ENCODE measurements around the gene SF3A2. TPM values are rescaled to one million over a fixed set of nuclear protein-coding genes. Genes with fewer than 3 reads are reported as not detected.

Gene SF3A2
- total and polyA plus RNA-seq, 2 experiments from 2014 or later = 67.7 to 128 TPM

- Histone ChIP-seq H3F3A (replicated peaks; ENCODE audit: low read depth) (0 out of 2 replicates have a peak, but pooled peaks cover 4% of the 10 kb centered on the region), H3K27me3 (ENCODE audit: insufficient read depth) (no peaks in the 10 kb centered on the region), H3K4me3 (no peak overlapping the region), H2AFZ (no peak overlapping the region), H3K9me2 (ENCODE audit: insufficient read depth) (no peaks in the 10 kb centered on the region), H3K4me1 (ENCODE audit: insufficient read depth) (no peaks in the 10 kb centered on the region), H4K20me1 (replicated peaks; ENCODE audit: insufficient read depth) (peaks cover 4% of the 10 kb centered on the region), H3K36me3 (ENCODE audit: insufficient read depth) (peaks cover 3% of the 10 kb centered on the region; the same call in 1 of the 2 replicates), H3K79me2 (replicated peaks; ENCODE audit: insufficient read depth) (peaks cover 16% of the 10 kb centered on the region), H3K27ac (ENCODE audit: low read depth) (no peak overlapping the region), H3K4me2 (no peak overlapping the region)
- Mint-ChIP-seq H3K36me3 (ENCODE audit: low read depth) (peaks cover 52% of the 10 kb centered on the region), H3K4me1 (peaks cover 2% of the 10 kb centered on the region; the same call in 1 of the 3 replicates), H3K27me3 (ENCODE audit: insufficient read depth, low read depth, poor library complexity) (peaks cover 5% of the 10 kb centered on the region), H3K27ac (no peak overlapping the region), H3K9me3 (no peaks in the 10 kb centered on the region), H3K4me3 (no peak overlapping the region)
- ATAC-seq = no peak
- TF ChIP-seq CTCF (conservative IDR thresholded peaks at IDR 0.05; ENCODE audit: low read depth in 2 of 2) (no peak), POLR2AphosphoS5 (IDR thresholded peaks at IDR 0.05; ENCODE audit: low read depth) (no peak), EZH2phosphoT487 (IDR thresholded peaks at IDR 0.05; ENCODE audit: unreplicated experiment) (no peak), REST (IDR thresholded peaks at IDR 0.05; ENCODE audit: unreplicated experiment) (no peak), CREB1 (CRISPR knock-in tag; IDR thresholded peaks at IDR 0.05; ENCODE audit: low read depth) (no peak), EZH2 (IDR thresholded peaks at IDR 0.05; ENCODE audit: low read depth, unreplicated experiment) (no peak), ZNF114 (CRISPR knock-in tag; IDR thresholded peaks at IDR 0.05) (no peak)
- DNase-seq (ENCODE audit: low spot score) = no peak
Measured at GRCh38 chr19:2189880-2190279, 46.7 kb upstream of the SF3A2 start.

- DNase-seq (ENCODE audit: low spot score) (no peak), ATAC-seq (no peak)
- TF ChIP-seq CREB1 (CRISPR knock-in tag; IDR thresholded peaks at IDR 0.05; ENCODE audit: low read depth) (no peak), ZNF331 (CRISPR knock-in tag; IDR thresholded peaks at IDR 0.05; ENCODE audit: low read depth) (no peak), NANOG (IDR thresholded peaks at IDR 0.05; ENCODE audit: borderline replicate concordance) (no peak), ZNF114 (CRISPR knock-in tag; IDR thresholded peaks at IDR 0.05) (no peak), JUNB (IDR thresholded peaks at IDR 0.05; ENCODE audit: unreplicated experiment) (no peak), EZH2 (IDR thresholded peaks at IDR 0.05; ENCODE audit: low read depth, unreplicated experiment) (no peak), CTCF (conservative IDR thresholded peaks at IDR 0.05; ENCODE audit: low read depth in 2 of 2) (no peak)
- H3K79me2 ChIP-seq (replicated peaks; ENCODE audit: insufficient read depth) = peaks cover 7% of the 10 kb centered on the region
- H3K4me1 Mint-ChIP-seq = 0 out of 3 replicates have a peak, but pooled peaks cover 2% of the 10 kb centered on the region
- no peak overlapping the region for H2AFZ ChIP-seq
- H3K9me3 Mint-ChIP-seq = no peaks in the 10 kb centered on the region
- H3K4me3 ChIP-seq = no peak overlapping the region
- no peaks in the 10 kb centered on the region for H3K9me2 ChIP-seq (ENCODE audit: insufficient read depth)
- H4K20me1 ChIP-seq (replicated peaks; ENCODE audit: insufficient read depth) = no peaks in the 10 kb centered on the region; the same call in none of the 2 replicates
- no peaks in the 10 kb centered on the region for H3K27me3 ChIP-seq (ENCODE audit: insufficient read depth)
- no peak overlapping the region for H3K4me2 ChIP-seq
- no peak overlapping the region for H3K27ac ChIP-seq (ENCODE audit: low read depth)
- no peaks in the 10 kb centered on the region for H3K4me1 ChIP-seq (ENCODE audit: insufficient read depth)
- peaks cover 3% of the 10 kb centered on the region; the same call in 1 of the 2 replicates for H3K36me3 ChIP-seq (ENCODE audit: insufficient read depth)
- no peak overlapping the region for H3K4me3 Mint-ChIP-seq
- H3F3A ChIP-seq (replicated peaks; ENCODE audit: low read depth) = no peaks in the 10 kb centered on the region
- peaks cover 5% of the 10 kb centered on the region for H3K27me3 Mint-ChIP-seq (ENCODE audit: insufficient read depth, low read depth, poor library complexity)
- H3K36me3 Mint-ChIP-seq (ENCODE audit: low read depth) = peaks cover 45% of the 10 kb centered on the region
- no peak overlapping the region for H3K27ac Mint-ChIP-seq
Measured at GRCh38 chr19:2190848-2191455, 45.7 kb upstream of the SF3A2 start.

All from GM23338 (cell line).